GM12864 (cell line): ENCODE data around the gene FRMD4A.

Experiments used
- DNase-seq: peaks from one replicate; pipeline ENCODE4 v3.0.0-alpha.2; 2011; ENCODE audit warnings: low read depth
- H3K4me3 ChIP-seq: 2 replicates; pipeline ENCODE4 v1.5.1; 2011; ENCODE audit warnings: mild to moderate bottlenecking, low read depth, low read length, control low read depth
- TF ChIP-seq, protein P1 (sequence below): IDR thresholded peaks from 2 replicates; pipeline ENCODE4 v1.5.1; 2011; ENCODE audit warnings: low read depth, mild to moderate bottlenecking, moderate library complexity, low read length, control low read depth, inconsistent platforms; ENCODE audit errors: missing control alignments

The FRMD4A gene

DNA sequence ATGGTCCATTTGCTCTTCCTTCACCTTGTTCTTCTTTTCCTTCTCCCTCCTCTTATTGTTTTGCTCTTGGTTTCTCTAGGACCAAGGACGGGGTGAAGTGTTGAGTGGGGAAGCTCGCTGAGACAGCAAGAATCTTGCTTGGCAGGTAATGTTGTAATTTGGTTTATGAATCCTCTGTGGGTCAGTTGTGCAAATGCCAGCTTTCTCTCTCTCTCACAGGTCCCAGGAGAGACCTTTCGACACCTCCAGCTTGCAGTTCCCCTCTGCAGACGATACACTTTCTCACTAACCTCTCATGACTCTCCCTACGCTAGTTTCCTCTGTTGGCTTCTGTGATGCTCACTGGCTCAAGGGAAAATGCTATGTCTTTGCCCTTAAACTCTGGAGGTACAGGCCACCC, 77.0 kb downstream of the FRMD4A start:
- H3K4me3 ChIP-seq = no peak overlapping the region
- TF ChIP-seq, protein P1, sequence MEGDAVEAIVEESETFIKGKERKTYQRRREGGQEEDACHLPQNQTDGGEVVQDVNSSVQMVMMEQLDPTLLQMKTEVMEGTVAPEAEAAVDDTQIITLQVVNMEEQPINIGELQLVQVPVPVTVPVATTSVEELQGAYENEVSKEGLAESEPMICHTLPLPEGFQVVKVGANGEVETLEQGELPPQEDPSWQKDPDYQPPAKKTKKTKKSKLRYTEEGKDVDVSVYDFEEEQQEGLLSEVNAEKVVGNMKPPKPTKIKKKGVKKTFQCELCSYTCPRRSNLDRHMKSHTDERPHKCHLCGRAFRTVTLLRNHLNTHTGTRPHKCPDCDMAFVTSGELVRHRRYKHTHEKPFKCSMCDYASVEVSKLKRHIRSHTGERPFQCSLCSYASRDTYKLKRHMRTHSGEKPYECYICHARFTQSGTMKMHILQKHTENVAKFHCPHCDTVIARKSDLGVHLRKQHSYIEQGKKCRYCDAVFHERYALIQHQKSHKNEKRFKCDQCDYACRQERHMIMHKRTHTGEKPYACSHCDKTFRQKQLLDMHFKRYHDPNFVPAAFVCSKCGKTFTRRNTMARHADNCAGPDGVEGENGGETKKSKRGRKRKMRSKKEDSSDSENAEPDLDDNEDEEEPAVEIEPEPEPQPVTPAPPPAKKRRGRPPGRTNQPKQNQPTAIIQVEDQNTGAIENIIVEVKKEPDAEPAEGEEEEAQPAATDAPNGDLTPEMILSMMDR = no peak
- DNase-seq = no peak

DNA sequence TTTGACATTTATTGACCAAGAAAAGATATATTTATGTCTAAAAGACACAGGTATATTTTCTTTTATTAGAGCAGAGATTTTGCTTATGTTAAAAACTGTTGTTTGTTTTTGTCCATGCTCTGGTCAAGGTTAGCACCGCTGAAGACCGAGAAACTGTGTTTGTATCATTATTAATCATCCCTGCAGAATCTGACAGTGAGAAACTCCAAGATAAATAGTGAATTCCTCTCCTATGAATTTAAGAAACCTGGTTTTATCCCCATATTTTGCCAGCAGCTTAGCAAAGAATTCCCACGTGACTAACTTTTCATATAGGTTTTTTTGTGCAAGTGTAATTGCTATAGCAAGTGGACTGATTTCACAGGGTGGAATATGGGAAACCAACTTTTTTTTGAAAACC, 77.6 kb downstream of the FRMD4A start:
- no peak for DNase-seq
- TF ChIP-seq, protein P1 = no peak
- H3K4me3 ChIP-seq = no peak overlapping the region

DNA sequence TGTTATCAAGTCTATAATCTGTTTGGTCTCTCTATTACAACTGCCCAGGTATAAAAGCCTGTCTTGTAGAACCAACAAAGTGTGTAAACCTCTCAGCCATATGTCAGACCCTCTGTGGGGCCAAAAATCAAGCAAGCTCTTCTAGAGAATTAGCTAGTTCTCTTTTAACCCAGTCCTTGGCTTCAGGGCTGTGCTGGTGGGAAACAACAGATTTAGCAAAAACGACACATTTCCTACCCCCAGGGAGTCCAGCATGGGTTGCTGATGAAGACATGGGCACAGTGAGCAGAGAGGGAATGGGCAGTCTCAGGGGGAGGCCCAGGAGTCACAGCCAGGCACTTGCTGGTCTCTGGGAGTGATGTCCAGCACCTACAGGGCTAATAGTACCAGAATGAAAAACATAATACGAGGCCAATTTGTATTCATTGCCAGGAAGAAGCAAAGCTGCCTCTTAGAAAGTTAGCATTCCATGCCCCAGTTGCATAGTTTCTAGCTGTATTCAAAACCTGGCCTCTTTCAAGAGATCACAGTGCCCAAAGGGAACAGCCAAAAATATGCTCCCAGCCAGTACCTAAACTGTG, 80.1 kb downstream of the FRMD4A start:
- no peak for DNase-seq
- TF ChIP-seq, protein P1 = no peak

DNA sequence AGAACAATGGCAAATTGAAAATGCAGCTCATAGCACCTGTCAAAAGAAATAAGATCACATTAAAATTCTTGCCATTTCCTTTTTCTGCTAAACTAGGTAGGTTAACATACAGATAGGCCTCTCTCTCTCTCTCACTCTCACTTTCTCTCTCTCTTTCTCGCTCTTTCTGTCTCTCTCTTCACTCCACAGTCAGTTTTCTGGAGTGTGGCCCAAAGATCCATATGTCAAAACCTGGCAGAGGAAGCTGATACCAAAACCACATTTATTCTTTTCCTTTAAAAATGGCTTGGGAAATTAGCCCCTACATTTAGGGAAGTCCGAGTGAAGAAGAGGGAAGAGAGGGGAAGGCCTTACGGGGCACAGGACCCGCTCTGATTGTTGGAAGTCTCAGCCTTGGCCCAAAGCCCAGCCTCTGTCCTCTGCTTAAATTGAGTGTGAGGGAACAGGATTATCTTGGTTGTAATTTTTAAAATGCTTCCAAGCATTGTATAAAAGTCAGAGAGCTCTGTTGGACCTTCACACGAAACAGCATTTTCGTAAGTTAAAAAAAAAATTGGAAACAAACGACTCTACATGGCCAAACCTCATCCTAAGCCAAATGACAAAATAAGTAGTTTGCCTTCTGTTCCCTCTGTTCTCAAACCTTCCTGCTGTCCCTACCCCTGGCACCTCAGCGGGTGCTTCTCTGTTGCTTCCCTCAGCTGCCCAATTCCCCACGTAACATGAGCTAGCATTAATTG, 83.2 kb downstream of the FRMD4A start:
- no peak for DNase-seq
- no peak overlapping the region for H3K4me3 ChIP-seq
- TF ChIP-seq, protein P1 = no peak

More for the DNA sequence above, 80.1 kb downstream of the FRMD4A start:
- H3K4me3 ChIP-seq = no peak overlapping the region

DNA sequence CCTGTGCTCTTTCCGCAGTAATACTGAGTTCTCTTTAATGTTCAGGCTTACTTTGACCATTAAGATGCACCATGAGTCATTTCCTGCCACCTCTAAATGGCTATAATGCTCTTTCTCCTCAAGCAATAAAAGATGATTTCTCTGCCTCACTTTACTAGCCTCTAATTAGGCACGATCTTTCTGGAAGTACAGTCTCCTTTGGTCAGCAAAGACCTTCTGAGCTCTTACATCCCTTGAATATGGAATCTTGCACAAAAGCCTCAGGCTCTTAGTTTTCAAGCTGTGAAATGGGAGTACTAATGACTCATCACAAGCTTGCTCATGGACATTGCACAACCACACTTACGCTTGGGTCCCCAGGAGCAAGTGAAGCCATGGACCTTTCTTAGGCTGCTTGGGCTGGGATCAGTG, 85.9 kb downstream of the FRMD4A start:
- no peak for DNase-seq
- no peak overlapping the region for H3K4me3 ChIP-seq
- TF ChIP-seq, protein P1 = no peak

DNA sequence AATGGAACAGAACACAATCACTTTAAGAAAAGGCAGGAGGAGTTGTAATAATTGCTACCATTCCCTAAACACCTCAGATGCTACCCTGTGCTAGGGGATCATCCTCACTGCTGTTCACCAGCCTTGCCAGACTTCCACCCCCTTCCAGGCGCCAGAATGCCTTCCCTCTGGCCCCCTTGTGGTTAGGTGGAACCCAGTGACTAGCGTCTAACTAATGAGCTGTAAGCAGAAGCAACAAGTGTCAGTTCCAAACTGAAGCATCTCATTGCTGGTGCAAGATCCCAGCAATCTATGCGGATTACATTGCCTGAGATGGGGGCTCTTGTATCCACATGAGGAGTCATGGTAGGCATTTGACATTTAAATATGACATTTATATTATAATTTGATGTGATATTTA, 86.6 kb downstream of the FRMD4A start:
- H3K4me3 ChIP-seq = no peak overlapping the region
- TF ChIP-seq, protein P1 = no peak
- DNase-seq = no peak

DNA sequence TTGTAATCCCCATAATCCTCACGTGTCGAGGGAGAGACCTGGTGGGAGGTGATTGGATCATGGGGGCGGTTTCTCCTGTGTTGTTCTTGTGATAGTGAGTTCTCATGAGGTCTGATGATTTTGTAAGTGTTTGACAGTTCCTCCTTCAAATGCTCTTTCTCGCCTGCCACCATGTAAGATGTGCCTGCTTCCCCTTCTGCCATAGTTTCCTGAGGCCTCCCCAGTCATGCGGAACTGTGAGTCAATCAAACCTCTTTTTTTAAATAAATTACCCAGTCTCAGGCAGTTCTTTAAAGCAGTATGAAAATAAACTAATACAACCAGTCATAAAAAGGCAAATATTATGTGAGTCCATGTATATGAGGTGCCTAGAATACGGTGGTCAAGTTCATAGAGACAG, 87.5 kb downstream of the FRMD4A start:
- DNase-seq = no peak
- TF ChIP-seq, protein P1 = no peak

More for the DNA sequence above, 87.5 kb downstream of the FRMD4A start:
- H3K4me3 ChIP-seq = no peak overlapping the region
